Suprapubic skin (tissue), 4 donors: ENCODE measurements around the gene DNAJA2. TPM values are rescaled to one million over a fixed set of nuclear protein-coding genes. Genes with fewer than 3 reads are reported as not detected.
A peak's percentile ranks its signal among the peaks of the same experiment; 100 is the strongest.

ENCODE experiments used
- DNase-seq, 2 donors: peaks; one replicate each; pipeline ENCODE4 v3.0.0-alpha.2; 2019; ENCODE audit warnings: low spot score in 2 of 2
- H3K27ac ChIP-seq: fragments of 200-600 bp; sonication (generic); one replicate; pipeline ENCODE4 v1.5.1; 2019
- H3K27me3 ChIP-seq: fragments of 200-600 bp; sonication (generic); one replicate; pipeline ENCODE4 v1.5.1; 2019
- H3K36me3 ChIP-seq: fragments of 200-600 bp; sonication (generic); one replicate; pipeline ENCODE4 v1.5.1; 2019
- H3K4me1 ChIP-seq: fragments of 200-600 bp; sonication (generic); one replicate; pipeline ENCODE4 v1.5.1; 2019
- H3K4me3 ChIP-seq: fragments of 200-600 bp; sonication (generic); one replicate; pipeline ENCODE4 v1.5.1; 2019; ENCODE audit warnings: mild to moderate bottlenecking
- H3K9me3 ChIP-seq: fragments of 200-600 bp; sonication (generic); one replicate; pipeline ENCODE4 v1.5.1; 2019
- EP300 ChIP-seq: sonication (generic); formaldehyde crosslinking; IDR thresholded peaks from one replicate; pipeline ENCODE4 v1.6.1; 2017; ENCODE audit warnings: antibody characterized with exemption
- POLR2A ChIP-seq, 2 donors: fragments of 450-650 bp; IDR thresholded peaks; one replicate each; pipeline ENCODE4 v1.6.1; 2017; ENCODE audit warnings: antibody characterized with exemption in 2 of 2, mild to moderate bottlenecking in 2 of 2, moderate library complexity in 2 of 2
- POLR2AphosphoS5 ChIP-seq, 3 donors: sonication (generic); formaldehyde crosslinking; IDR thresholded peaks; one replicate each; pipeline ENCODE4 v1.6.1; 2017; ENCODE audit warnings: antibody characterized with exemption in 3 of 3
- WGBS: methylation state at CpG from one replicate; pipeline ENCODE4 v1.1.5; 2018; 5-methylcytosine and 5-hydroxymethylcytosine counted together
- total RNA-seq, 4 donors: library from RNA; depleted of rRNA; stranded (reverse); fragments of >200 nt; gene quantifications; one replicate each; pipeline ENCODE4 v1.1.0, GENCODE V29; 2016
- TF ChIP-seq, protein P1 (sequence below), 2 donors: fragments of 200-600 bp in 1 of 2; fragments of 450-650 bp in 1 of 2; sonication (generic) in 1 of 2; IDR thresholded peaks; one replicate each; pipeline ENCODE4 v1.5.1; 2016 to 2019; ENCODE audit warnings: antibody characterized with exemption in 2 of 2, mild to moderate bottlenecking in 1 of 2, moderate library complexity in 1 of 2

DNAJA2 gene
- total RNA-seq = 10 to 100 TPM; 34.0 to 53.3 (median 47.0) TPM

DNA sequence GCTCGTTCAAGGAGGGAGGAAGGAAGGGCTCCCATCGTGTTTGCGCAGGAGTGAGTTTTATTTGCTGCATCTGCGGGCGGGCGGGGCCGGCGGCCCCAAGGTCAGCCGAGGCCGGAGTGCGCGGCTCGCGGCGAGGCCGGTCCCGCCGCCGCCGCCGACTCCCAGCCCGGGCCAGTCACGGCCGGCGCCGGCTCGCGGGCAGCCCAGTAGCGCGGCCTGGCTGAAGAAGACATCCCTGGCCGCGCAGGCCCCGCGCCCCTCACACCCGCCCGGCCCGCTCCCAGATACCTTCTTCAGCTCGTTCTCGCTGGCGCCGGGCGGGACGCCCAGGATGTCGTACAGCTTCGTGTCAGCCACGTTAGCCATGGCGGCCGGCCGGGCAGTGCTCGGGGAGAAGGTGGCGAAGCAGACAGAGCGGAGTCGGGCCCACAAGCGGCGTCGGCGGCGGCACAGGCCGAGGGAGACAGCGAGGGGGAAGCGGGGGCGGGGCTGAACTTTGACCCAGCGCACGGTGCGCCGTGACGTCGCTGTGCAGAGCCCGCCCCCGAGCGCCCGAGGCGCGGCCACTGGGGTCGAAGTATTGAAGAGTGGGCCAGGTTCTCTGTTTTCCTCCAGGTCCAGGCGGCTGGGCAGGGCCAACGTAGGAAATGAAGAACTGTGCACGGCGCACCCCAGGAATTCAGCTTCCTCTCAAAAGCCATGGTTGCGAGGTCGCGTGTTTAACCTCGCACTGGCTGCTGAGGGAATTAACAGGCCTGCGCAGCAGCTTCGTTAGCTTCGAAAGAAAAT is at the start of gene DNAJA2:
Gene DNAJA2 (minus strand): TSS at position 468 of the 789 bp plus-strand sequence. CDS start 102 bp downstream, at position 366.
- no peak for TF ChIP-seq EP300
- peak; percentile 7 to 84 (median 33) for TF ChIP-seq POLR2AphosphoS5 (IDR thresholded peaks at IDR 0.05)
- peak; percentile 52 to 86 for TF ChIP-seq POLR2A (IDR thresholded peaks at IDR 0.05)
- TF ChIP-seq, protein P1, sequence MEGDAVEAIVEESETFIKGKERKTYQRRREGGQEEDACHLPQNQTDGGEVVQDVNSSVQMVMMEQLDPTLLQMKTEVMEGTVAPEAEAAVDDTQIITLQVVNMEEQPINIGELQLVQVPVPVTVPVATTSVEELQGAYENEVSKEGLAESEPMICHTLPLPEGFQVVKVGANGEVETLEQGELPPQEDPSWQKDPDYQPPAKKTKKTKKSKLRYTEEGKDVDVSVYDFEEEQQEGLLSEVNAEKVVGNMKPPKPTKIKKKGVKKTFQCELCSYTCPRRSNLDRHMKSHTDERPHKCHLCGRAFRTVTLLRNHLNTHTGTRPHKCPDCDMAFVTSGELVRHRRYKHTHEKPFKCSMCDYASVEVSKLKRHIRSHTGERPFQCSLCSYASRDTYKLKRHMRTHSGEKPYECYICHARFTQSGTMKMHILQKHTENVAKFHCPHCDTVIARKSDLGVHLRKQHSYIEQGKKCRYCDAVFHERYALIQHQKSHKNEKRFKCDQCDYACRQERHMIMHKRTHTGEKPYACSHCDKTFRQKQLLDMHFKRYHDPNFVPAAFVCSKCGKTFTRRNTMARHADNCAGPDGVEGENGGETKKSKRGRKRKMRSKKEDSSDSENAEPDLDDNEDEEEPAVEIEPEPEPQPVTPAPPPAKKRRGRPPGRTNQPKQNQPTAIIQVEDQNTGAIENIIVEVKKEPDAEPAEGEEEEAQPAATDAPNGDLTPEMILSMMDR (IDR thresholded peaks at IDR 0.05) = no peak
- Histone ChIP-seq H3K9me3 (no peaks in the 10 kb centered on the region), H3K4me1 (peaks cover 43% of the 10 kb centered on the region), H3K36me3 (peaks cover 17% of the 10 kb centered on the region), H3K4me3 (peak within 1 kb of the TSS; percentile 90), H3K27ac (peak within 1 kb of the TSS; percentile 96), H3K27me3 (no peaks in the 10 kb centered on the region)
- 0% methylated on average over 7 of the region's 86 CpGs for WGBS
- peak; percentile 96 for DNase-seq

DNA sequence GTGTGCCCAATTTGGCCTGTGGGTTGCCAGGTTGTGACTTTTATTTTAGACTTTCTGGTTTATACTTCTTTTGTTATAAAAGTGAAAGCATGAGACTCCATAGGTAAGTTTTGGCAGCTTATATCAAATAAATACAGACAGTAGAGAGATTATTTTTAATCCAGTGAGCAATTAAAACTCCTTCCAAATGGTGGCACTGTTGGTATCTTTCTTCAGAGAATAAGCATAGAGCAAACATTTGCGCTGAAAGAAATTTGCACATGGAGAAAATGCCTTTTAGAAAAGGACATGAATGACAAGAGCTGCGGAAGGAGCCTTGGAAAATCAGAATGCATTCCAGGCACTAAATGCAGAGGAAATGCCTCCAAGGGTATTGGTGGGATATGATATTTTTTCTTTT is 46.1 kb upstream of the DNAJA2 start:
- Histone ChIP-seq H3K27me3 (no peaks in the 10 kb centered on the region), H3K4me3 (no peak overlapping the region), H3K36me3 (no peaks in the 10 kb centered on the region), H3K9me3 (no peaks in the 10 kb centered on the region), H3K4me1 (no peaks in the 10 kb centered on the region), H3K27ac (no peak overlapping the region)
- DNase-seq = no peak
- WGBS = 86% methylated on average over 2 of the region's 2 CpGs
- no peak for TF ChIP-seq POLR2A (IDR thresholded peaks at IDR 0.05)
- TF ChIP-seq, protein P1 (IDR thresholded peaks at IDR 0.05) = no peak
- TF ChIP-seq POLR2AphosphoS5 (IDR thresholded peaks at IDR 0.05) = no peak
- no peak for TF ChIP-seq EP300

DNA sequence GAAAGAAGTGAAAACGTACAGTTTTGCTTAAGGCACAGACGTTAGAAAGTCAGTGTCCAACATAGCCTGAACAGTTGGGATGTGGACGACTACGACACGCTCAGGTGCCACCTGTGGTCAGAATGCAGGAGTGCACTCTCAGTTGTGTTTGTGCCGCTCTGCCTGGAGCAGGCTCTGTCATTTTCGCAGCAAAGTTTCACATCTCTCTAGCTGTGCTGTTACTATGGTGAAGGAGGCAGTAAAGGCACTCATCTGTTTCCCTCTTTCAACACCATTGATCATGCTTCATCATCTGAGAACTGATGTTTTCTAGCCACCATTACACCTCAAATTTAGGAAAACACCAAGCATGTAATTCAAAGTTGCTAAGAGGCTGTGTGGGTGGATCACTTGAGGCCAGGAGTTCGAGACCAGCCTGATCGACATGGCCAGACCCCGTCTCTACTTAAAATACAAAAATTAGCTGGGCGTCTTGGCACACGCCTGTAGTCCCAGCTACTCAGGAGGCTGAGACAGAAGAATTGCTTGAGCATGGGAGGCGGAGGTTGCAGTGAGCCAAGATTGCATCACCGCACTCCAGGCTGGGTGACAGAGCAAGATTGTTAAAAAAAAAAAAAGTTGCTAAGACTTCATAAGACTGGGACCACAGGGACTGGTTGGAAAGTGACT is 44.9 kb upstream of the DNAJA2 start:
- no peak for DNase-seq
- no peak for TF ChIP-seq EP300
- no peak for TF ChIP-seq POLR2A (IDR thresholded peaks at IDR 0.05)
- no peak for TF ChIP-seq POLR2AphosphoS5 (IDR thresholded peaks at IDR 0.05)
- TF ChIP-seq, protein P1 (IDR thresholded peaks at IDR 0.05) = peak in 1 of 2 donors; percentile 37
- no peaks in the 10 kb centered on the region for H3K4me1 ChIP-seq
- H3K27me3 ChIP-seq = no peaks in the 10 kb centered on the region
- no peak overlapping the region for H3K27ac ChIP-seq
- no peaks in the 10 kb centered on the region for H3K9me3 ChIP-seq
- H3K4me3 ChIP-seq = no peak overlapping the region
- H3K36me3 ChIP-seq = no peaks in the 10 kb centered on the region
- 53% methylated on average over 14 of the region's 14 CpGs for WGBS

DNA sequence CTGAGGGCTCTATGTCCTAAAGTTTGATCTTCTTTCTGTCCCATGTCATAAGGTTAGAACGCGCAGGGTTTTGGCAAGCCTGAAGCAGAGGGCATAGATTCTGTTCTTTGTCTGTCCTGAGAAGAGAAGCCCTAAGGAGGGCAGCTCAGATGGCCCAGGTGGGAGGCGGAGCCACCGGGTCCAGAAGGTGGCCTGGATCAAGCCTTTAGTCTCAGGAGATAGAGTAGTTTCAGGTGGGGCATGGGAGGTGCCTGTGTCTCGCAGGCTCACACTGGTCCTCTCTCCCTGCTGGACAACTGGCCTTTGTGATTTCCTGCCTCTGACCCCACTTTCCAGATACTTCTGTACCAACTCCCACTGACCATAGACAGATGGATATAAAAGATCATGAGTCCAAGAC is 44.2 kb upstream of the DNAJA2 start:
- H3K27me3 ChIP-seq = no peaks in the 10 kb centered on the region
- H3K9me3 ChIP-seq = no peaks in the 10 kb centered on the region
- H3K4me1 ChIP-seq = no peaks in the 10 kb centered on the region
- WGBS = 84% methylated on average over 5 of the region's 5 CpGs
- TF ChIP-seq, protein P1 (IDR thresholded peaks at IDR 0.05) = no peak
- no peak for TF ChIP-seq POLR2AphosphoS5 (IDR thresholded peaks at IDR 0.05)
- TF ChIP-seq POLR2A (IDR thresholded peaks at IDR 0.05) = no peak
- TF ChIP-seq EP300 = no peak
- no peak overlapping the region for H3K4me3 ChIP-seq
- H3K36me3 ChIP-seq = no peaks in the 10 kb centered on the region
- H3K27ac ChIP-seq = no peak overlapping the region
- DNase-seq = no peak

DNA sequence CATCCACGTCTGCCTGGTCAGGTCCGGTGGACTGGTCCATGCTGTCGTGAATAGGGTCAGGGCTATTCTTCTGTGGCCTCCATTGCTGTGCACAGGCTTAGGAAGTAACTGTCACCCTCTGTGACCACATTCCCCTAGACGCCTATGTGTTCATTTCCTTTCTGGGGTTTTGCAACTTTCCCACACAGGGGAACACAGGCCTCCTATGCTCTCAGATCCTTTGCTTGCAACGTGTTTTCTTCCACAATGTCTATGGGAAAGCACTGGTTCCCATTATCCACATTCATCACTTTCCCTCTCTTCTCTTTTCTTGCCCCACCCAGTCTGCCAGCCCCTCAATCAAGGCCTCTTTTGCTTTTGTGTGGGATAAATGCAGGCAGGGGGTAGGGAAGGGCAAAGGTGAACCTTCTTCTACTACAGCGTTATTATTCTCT is 43.2 kb upstream of the DNAJA2 start:
- Histone ChIP-seq H3K9me3 (no peaks in the 10 kb centered on the region), H3K4me1 (no peaks in the 10 kb centered on the region), H3K4me3 (no peak overlapping the region), H3K27ac (no peak overlapping the region), H3K36me3 (no peaks in the 10 kb centered on the region), H3K27me3 (no peaks in the 10 kb centered on the region)
- WGBS = 73% methylated on average over 6 of the region's 6 CpGs
- TF ChIP-seq POLR2AphosphoS5 (IDR thresholded peaks at IDR 0.05) = no peak
- TF ChIP-seq POLR2A (IDR thresholded peaks at IDR 0.05) = no peak
- no peak for TF ChIP-seq EP300
- TF ChIP-seq, protein P1 (IDR thresholded peaks at IDR 0.05) = no peak
- no peak for DNase-seq
